HUES64 (cell line): Measurements from ENCODE around the gene SRR. TPM values are rescaled to one million over a fixed set of nuclear protein-coding genes. Genes with fewer than 3 reads are reported as not detected.
"Not testable (repeated sequence)": the region's sequence is repeated elsewhere in the genome, so short reads cannot be mapped to it uniquely, and the experiment has no call there.

Experiments
- H3K27ac ChIP-seq: 2 replicates; pipeline ENCODE4 v1.7.0; 2013; ENCODE audit warnings: low read depth, low read length, inconsistent platforms
- H3K27me3 ChIP-seq: 2 replicates; pipeline ENCODE4 v1.6.1; 2013; ENCODE audit warnings: mild to moderate bottlenecking, low read length; ENCODE audit not compliant: insufficient read depth
- H3K36me3 ChIP-seq: 2 replicates; pipeline ENCODE4 v1.6.1; 2013; ENCODE audit warnings: mild to moderate bottlenecking, low read length; ENCODE audit not compliant: insufficient read depth
- H3K4me1 ChIP-seq: 2 replicates; pipeline ENCODE4 v1.6.1; 2013; ENCODE audit warnings: mild to moderate bottlenecking, low read length, moderate library complexity; ENCODE audit not compliant: insufficient read depth
- H3K4me3 ChIP-seq: 2 replicates; pipeline ENCODE4 v1.5.1; 2013; ENCODE audit warnings: mild to moderate bottlenecking, low read length, moderate library complexity
- H3K9ac ChIP-seq: 2 replicates; pipeline ENCODE4 v1.6.1; 2013; ENCODE audit warnings: mild to moderate bottlenecking, low read depth, low read length
- H3K9me3 ChIP-seq: 2 replicates; pipeline ENCODE4 v1.6.1; 2013; ENCODE audit warnings: low read depth, low read length; ENCODE audit not compliant: insufficient read depth
- WGBS: fragments of 150-250, 120-280 bp; methylation state at CpG from one replicate; pipeline ENCODE4 v1.1.7; 2013; ENCODE audit warnings: missing lambda C conversion rate; 5-methylcytosine and 5-hydroxymethylcytosine counted together
- polyA plus RNA-seq, 2 experiments: library from polyadenylated mRNA; stranded (reverse); fragments of 50-300 nt; gene quantifications; one replicate each; pipeline ENCODE4 v1.2.3, GENCODE V29; 2013

Gene SRR, protein sequence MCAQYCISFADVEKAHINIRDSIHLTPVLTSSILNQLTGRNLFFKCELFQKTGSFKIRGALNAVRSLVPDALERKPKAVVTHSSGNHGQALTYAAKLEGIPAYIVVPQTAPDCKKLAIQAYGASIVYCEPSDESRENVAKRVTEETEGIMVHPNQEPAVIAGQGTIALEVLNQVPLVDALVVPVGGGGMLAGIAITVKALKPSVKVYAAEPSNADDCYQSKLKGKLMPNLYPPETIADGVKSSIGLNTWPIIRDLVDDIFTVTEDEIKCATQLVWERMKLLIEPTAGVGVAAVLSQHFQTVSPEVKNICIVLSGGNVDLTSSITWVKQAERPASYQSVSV
- polyA plus RNA-seq (2013, experiment 1 of 2), result 7.3 TPM
- 15.1 TPM for polyA plus RNA-seq (2013, experiment 2 of 2)

DNA sequence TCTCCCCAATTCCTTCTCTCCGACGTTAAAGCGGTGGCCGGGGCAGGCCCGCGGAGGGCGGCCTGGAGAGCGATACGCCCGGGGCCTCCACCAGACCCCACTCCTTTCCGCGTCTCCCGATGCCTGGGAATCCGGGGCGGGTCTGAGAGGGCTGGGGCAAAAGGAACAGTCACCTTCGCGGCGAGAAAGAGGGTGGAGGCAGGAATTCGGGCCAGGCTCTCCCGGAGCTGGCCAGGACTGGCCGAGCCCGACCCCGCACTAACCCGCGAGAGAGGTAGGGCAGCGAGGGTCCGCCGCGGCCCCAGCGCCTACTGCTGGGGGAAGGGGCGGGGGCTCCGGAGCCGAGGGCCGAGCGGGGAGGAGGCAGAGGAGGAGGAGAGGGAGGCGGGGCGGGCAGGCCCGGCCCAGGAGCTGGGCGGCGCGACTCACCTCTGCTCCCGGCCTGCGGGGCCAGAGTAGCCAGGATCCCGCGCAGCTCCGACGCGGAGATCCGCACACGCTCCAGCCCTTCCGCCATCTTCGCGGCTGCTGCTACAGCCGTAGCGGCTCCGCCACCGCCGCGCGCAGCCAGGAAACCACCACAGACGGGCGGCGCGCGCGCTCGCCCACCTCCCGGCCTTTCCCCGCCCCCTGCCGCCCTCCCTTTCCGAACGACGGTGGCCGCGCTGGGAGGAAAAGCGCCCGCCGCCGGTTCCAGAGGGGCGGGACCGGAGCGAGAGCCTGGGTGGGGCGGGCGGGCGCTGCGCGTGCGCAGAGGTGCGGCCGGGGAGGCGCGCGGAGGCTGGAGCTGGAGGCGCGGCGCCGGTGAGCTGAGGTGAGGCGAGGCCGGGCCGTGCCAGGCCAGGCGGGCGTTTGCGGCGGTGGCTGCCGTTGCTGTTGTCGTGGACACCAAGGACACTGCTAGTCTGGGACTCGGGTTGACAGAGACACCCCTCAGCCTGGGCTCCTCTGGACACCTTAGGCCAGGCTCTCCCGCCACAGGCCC lies at the start of gene SRR, which contains the start of gene SMG6:
Gene SRR (plus strand): TSS at position 747 of the 985 bp plus-strand sequence. CDS start 11,611 bp downstream, outside the sequence.
Gene SMG6 (minus strand): TSS at position 582 of the 985 bp plus-strand sequence. CDS start 65 bp downstream, at position 517.
- no peaks in the 10 kb centered on the region for H3K9me3 ChIP-seq
- peak within 1 kb of the TSS; percentile 85 for H3K4me3 ChIP-seq
- under 1% methylated on average over 108 of the region's 108 CpGs for WGBS
- no peaks in the 10 kb centered on the region for H3K27me3 ChIP-seq
- peak within 1 kb of the TSS; percentile 95 for H3K27ac ChIP-seq
- peaks cover 4% of the 10 kb centered on the region; the same call in 1 of the 2 replicates for H3K4me1 ChIP-seq
- peaks cover 20% of the 10 kb centered on the region for H3K36me3 ChIP-seq
- H3K9ac ChIP-seq, result peak within 1 kb of the TSS; percentile 91

DNA sequence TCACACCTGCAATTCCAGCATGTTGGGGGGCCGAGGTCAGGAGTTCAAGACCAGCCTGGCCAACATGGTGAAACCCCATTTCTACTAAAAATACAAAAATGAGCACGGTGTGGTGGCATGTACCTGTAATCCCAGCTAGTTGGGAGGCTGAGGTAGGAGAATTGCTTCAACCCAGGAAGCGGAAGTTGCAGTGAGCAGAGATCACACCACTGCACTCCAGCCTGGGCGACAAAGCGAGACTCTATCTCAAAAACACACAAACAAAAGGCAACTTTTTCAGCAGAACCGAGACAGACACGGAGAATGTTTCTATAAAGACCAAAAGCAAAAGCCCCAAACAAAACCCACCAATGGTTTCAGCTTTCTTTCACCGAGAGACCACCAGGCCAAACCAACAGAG lies 44.9 kb upstream of the SRR start:
- H3K4me3 ChIP-seq, H3K4me1 ChIP-seq, H3K36me3 ChIP-seq, H3K27ac ChIP-seq, H3K27me3 ChIP-seq, H3K9me3 ChIP-seq, H3K9ac ChIP-seq: not testable (repeated sequence)
- 95% methylated on average over 8 of the region's 8 CpGs for WGBS

DNA sequence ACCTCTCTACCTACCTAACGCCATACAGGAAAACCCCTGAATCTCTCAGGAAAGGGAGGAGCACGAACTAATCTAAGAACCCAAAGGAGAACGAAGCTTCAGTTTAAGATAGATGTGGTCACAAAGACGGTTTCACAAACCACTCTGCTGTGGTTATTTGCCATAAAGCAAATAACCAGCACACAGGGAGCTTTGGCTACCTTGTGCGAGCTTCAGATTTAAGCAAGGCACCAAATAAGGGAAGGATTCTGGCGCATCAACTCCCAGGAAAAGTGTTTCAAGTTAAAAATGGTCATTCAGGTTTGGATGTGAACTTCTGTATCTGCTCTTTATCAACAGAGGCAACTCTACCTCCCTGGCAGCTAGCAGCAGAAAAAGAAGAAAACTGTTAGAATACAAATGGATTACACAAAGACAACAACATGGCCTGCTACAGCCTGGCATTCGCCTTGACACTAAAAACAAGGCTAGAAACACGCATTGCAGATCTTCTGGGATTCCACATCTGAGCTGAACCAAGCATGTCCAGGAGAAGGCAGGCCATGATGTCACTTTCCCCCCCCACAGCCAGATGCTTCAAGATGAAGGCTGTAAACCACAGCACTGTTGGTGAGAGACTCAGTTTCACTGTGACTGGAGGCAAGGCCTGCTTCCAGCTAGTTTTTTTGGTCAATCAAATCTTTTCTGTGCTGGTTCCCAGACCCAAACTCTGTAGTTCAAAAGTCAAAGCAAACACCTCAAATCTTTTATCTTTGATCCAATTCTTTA lies 43.8 kb upstream of the SRR start:
- H3K9me3 ChIP-seq, result 0 out of 2 replicates have a peak, but pooled peaks cover 3% of the 10 kb centered on the region
- H3K36me3 ChIP-seq, result peaks cover 3% of the 10 kb centered on the region; the same call in 1 of the 2 replicates
- H3K4me1 ChIP-seq, result no peaks in the 10 kb centered on the region
- H3K9ac ChIP-seq, result no peak overlapping the region
- H3K4me3 ChIP-seq, result no peak overlapping the region
- H3K27me3 ChIP-seq, result no peaks in the 10 kb centered on the region
- H3K27ac ChIP-seq, result no peak overlapping the region
- 94% methylated on average over 8 of the region's 8 CpGs for WGBS

DNA sequence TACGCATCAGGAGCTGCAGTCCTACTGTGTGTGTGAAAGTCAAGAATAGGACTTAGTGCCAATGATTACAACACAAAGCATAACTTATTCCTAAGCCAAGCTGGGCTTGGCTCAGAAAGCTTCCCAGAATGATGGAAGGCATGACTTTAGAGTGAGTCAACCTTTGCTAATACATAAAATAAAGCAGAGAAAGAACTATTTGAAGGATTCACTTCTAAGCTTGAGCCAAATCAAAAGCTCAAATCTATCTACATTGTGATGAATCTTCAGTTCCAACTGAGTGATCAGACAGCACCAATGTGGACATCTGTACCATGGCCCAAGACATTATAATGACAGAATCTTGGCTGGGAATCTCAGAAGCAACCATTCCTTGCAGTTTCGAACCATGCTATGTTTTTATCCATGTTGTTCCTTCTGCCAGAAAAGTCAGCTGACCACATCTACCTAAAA lies 41.6 kb upstream of the SRR start:
- H3K27me3 ChIP-seq, result no peaks in the 10 kb centered on the region
- no peak overlapping the region for H3K27ac ChIP-seq
- WGBS, result 89% methylated on average over 2 of the region's 2 CpGs
- H3K4me3 ChIP-seq, result no peak overlapping the region
- H3K9me3 ChIP-seq, result no peaks in the 10 kb centered on the region
- peaks cover 18% of the 10 kb centered on the region; the same call in 1 of the 2 replicates for H3K36me3 ChIP-seq
- no peaks in the 10 kb centered on the region for H3K4me1 ChIP-seq
- no peak overlapping the region for H3K9ac ChIP-seq

DNA sequence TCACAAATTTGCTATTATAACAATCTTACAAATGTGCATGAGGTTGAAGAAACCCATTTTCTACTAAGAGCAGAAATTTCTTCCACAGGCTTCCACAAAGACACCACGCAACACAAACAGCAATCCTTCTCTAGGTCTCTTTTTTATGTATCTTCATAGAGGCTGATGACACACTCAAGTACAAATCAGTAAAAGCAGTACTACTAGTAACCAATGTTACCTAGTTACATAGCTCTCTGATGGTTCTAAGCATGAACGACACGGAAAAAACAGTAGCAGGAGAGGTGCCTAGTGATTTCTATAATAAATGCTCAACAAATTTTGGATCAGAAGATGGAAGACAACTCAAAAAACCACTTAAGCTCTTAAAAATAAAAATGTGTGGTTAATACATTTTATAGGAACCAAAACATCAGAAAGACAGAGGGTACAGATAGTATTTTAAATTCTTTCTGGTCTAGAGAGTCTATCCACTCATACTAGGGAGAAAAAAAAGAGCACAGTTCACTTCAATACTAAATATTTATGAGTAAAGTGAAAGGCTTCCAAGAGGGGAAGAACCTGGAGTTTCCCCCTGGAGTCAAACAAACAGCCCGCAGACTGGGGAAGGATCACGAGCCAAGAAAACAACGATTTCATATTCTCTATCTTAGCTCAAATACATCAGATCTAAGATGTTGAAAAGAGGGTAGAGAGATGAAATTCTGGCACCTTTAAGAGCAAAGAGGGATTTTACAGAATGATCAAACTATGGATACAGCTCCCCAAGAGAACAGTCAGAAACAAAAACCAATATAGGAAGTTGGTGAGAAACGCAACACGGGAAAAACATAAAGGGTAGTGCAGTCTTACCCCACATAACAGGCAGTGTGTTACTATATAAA lies 40.3 kb upstream of the SRR start:
- H3K27ac ChIP-seq, result no peak overlapping the region
- H3K9me3 ChIP-seq, result no peaks in the 10 kb centered on the region
- no peak overlapping the region for H3K9ac ChIP-seq
- H3K27me3 ChIP-seq, result no peaks in the 10 kb centered on the region
- H3K4me1 ChIP-seq, result no peaks in the 10 kb centered on the region
- H3K36me3 ChIP-seq, result peaks cover 22% of the 10 kb centered on the region; the same call in 1 of the 2 replicates
- 93% methylated on average over 5 of the region's 8 CpGs for WGBS
- H3K4me3 ChIP-seq, result no peak overlapping the region

DNA sequence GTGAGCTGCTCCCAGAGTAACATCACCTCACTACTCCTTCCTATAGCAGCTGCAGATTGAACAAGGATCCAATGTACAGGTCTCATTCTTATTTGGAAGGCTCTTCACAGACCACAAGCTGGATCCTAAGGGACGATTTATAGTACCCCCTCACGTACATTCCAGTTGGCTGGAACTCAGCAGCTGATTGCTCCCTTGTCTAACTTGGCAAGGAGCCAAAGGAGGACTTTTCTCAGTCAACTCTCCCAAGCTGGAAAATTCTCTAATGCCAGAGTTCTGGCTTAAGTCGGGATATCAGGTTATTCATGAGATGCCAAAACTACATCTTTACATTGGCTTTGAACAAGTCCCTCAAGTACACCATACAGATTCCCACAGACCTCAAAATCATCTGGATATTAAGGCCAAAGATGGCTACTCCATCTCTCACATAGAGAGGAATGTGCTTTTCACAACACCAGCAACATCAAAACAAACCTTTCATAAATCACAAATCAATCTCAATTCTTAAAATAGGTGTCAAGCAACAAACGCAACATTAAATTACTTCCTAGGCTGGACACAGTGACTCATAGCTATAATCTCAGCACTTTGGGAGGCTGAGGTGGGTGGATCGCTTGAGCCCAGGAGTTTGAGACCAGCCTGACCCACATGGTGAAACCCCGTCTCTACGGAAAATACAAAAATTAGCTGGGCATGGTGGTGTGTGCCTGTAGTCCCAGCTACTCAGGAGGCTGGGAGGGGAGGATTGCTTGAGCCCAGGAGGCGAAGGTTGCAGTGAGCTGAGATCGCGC lies 39.5 kb upstream of the SRR start:
- Histone ChIP-seq H3K36me3 (peaks cover 22% of the 10 kb centered on the region; the same call in 1 of the 2 replicates), H3K4me3 (no peak overlapping the region), H3K4me1 (no peaks in the 10 kb centered on the region), H3K27ac (no peak overlapping the region), H3K9me3 (no peaks in the 10 kb centered on the region), H3K27me3 (no peaks in the 10 kb centered on the region), H3K9ac (no peak overlapping the region)
- 95% methylated on average over 10 of the region's 10 CpGs for WGBS

DNA sequence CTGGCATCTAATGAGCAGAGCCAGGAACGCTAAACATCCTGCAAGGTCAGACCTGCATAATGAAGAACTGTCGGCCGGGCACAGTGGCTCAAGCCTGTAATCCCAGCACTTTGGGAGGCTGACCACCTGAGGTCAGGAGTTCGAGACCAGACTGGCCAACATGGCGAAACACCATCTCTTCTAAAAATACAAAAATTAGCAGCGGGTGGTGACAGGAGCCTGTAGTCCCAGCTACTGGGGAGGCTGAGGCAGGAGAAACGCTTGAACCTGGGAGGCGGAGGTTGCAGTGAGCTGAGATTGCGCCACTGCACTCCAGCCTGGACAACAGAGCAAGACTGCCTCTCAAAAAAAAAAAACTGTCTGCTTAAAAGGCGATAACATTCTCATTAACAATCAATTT lies 38.6 kb upstream of the SRR start:
- WGBS, result 95% methylated on average over 10 of the region's 10 CpGs
- H3K4me1 ChIP-seq, result not testable (repeated sequence)

DNA sequence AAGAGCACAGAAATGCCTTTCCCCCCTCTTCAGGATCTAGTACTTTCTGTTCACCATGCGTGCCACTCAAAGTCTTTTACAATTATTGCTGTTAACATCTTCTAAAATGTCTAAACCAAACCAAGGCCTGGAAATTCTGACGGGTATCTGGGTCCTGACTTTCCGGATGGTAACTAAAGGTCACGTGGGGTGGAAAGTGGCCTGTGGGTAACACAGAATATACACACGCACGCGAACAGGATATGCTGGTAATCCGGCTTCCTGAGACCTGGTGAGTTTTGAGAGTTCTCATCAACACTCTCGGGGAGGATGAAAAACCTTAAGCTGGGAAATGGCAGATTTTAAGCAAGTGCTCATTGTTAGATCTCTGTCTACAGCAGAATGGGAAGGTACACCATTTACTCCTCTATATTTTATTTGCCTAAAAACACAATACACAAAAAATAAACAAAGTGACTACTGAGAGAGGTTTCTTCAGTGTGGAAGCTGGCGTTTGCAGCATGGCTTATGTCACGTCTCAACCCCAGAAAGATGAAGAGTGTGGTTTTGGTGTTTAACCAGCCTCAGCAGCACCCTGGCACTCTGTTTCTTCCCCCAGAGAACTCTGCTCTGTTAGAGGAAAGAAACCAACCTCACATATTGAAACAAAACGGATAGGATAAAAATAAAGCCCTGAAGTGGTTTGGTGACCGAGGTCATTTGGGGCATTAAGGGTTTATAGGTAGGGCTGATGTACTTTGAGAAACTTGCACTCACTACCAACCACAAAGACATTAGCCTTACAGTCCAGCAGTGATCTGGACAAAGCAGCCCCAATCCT lies 37.5 kb upstream of the SRR start:
- Histone ChIP-seq H3K4me1 (no peaks in the 10 kb centered on the region), H3K27ac (no peak overlapping the region), H3K9ac (no peak overlapping the region; the same call in 1 of the 2 replicates), H3K27me3 (no peaks in the 10 kb centered on the region), H3K9me3 (no peaks in the 10 kb centered on the region), H3K36me3 (peaks cover 32% of the 10 kb centered on the region; the same call in 1 of the 2 replicates), H3K4me3 (no peak overlapping the region)
- WGBS, result 96% methylated on average over 11 of the region's 13 CpGs

More for the DNA sequence above, 38.6 kb upstream of the SRR start:
- not testable (repeated sequence) for H3K9me3 ChIP-seq, H3K27ac ChIP-seq, H3K4me3 ChIP-seq, H3K9ac ChIP-seq, H3K27me3 ChIP-seq
- H3K36me3 ChIP-seq, result peaks cover 25% of the 10 kb centered on the region; the same call in 1 of the 2 replicates

DNA sequence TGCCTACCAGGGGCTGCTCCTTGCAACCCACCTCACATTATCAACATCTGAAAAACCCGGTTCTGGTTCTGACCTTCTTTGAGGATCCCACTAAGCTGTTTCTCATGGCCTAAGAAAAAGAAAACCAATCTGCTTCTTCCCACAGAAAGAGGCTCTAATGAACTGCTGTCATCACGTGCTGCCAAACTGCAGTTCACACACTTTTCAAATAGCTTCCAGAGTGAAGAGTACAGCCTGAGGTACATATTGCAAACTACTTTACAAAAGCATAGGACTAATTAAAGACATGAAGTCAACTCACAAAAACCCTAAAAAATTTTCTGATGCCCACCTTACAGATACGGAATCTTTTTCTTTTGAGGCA lies 36.9 kb upstream of the SRR start:
- no peaks in the 10 kb centered on the region for H3K9me3 ChIP-seq
- no peaks in the 10 kb centered on the region for H3K4me1 ChIP-seq
- H3K36me3 ChIP-seq, result peaks cover 32% of the 10 kb centered on the region; the same call in 1 of the 2 replicates
- no peak overlapping the region for H3K27ac ChIP-seq
- 89% methylated on average over 3 of the region's 3 CpGs for WGBS
- no peak overlapping the region for H3K9ac ChIP-seq
- no peak overlapping the region for H3K4me3 ChIP-seq
- H3K27me3 ChIP-seq, result no peaks in the 10 kb centered on the region
